OCI-LY1 (cell line): Measurements from ENCODE around the gene PDGFD.

Source experiments
- H2AFZ ChIP-seq: fragments of 200-600 bp; sonication (generic), shearing (Covaris generic); 2 replicates; pipeline ENCODE4 v1.6.0; 2014; ENCODE audit warnings: antibody characterized with exemption, mild to moderate bottlenecking, low read length
- H3F3A ChIP-seq: fragments of 200-600 bp; sonication (generic), shearing (Covaris generic); 2 replicates; pipeline ENCODE4 v1.6.0; 2014; ENCODE audit warnings: mild to moderate bottlenecking, antibody characterized with exemption, low read length, moderate library complexity; ENCODE audit not compliant: insufficient read depth
- H3K27ac ChIP-seq: fragments of 200-600 bp; sonication (generic); 2 replicates; pipeline ENCODE4 v1.5.1; 2014; ENCODE audit warnings: low read length, mixed run types, mild to moderate bottlenecking, low read depth; ENCODE audit not compliant: poor library complexity, severe bottlenecking
- H3K27me3 ChIP-seq: fragments of 200-600 bp; sonication (generic); 2 replicates; pipeline ENCODE4 v1.6.0; 2014; ENCODE audit warnings: antibody characterized with exemption, mild to moderate bottlenecking, low read length, moderate library complexity; ENCODE audit not compliant: insufficient read depth
- H3K36me3 ChIP-seq: fragments of 200-600 bp; sonication (generic); 2 replicates; pipeline ENCODE4 v1.6.1; 2014; ENCODE audit warnings: mild to moderate bottlenecking, antibody characterized with exemption, low read length, moderate library complexity, mixed read lengths; ENCODE audit not compliant: insufficient read depth
- H3K4me1 ChIP-seq: fragments of 200-600 bp; sonication (generic); 2 replicates; pipeline ENCODE4 v1.5.1; 2014; ENCODE audit warnings: mild to moderate bottlenecking, low read length, moderate library complexity; ENCODE audit not compliant: insufficient read depth, severe bottlenecking
- H3K4me2 ChIP-seq: fragments of 200-600 bp; sonication (generic), shearing (Covaris generic); 2 replicates; pipeline ENCODE4 v1.6.1; 2014; ENCODE audit warnings: low read length
- H3K4me3 ChIP-seq: fragments of 200-600 bp; sonication (generic); 2 replicates; pipeline ENCODE4 v1.5.1; 2014; ENCODE audit warnings: low read length, low read depth, mild to moderate bottlenecking, mixed read lengths; ENCODE audit not compliant: poor library complexity, severe bottlenecking
- H3K79me2 ChIP-seq: fragments of 200-600 bp; shearing (Covaris generic); 2 replicates; pipeline ENCODE4 v1.6.1; 2016; ENCODE audit warnings: mixed run types, low read length, mixed read lengths; ENCODE audit not compliant: insufficient read depth
- H3K9ac ChIP-seq: fragments of 200-600 bp; sonication (generic), shearing (Covaris generic); 2 replicates; pipeline ENCODE4 v1.6.1; 2014; ENCODE audit warnings: mild to moderate bottlenecking, low read length, mixed read lengths
- H3K9me2 ChIP-seq: fragments of 200-600 bp; sonication (generic), shearing (Covaris generic); 2 replicates; pipeline ENCODE4 v1.6.1; 2014; ENCODE audit warnings: low read depth, mild to moderate bottlenecking, low read length, mixed read lengths
- H3K9me3 ChIP-seq: fragments of 200-600 bp; shearing (Covaris generic); 2 replicates; pipeline ENCODE4 v1.6.1; 2014; ENCODE audit warnings: low read length, mixed read lengths
- H4K20me1 ChIP-seq: fragments of 200-600 bp; sonication (generic), shearing (Covaris generic); 2 replicates; pipeline ENCODE4 v1.6.0; 2016; ENCODE audit warnings: mild to moderate bottlenecking, low read length; ENCODE audit not compliant: insufficient read depth
- CTCF ChIP-seq: fragments of 200-600 bp; sonication (generic), shearing (Covaris generic); IDR thresholded peaks from 2 replicates; pipeline ENCODE4 v1.5.1; 2017; ENCODE audit warnings: mild to moderate bottlenecking, antibody characterized with exemption, low read length, moderate library complexity, mixed read lengths
- EZH2 ChIP-seq: fragments of 200-600 bp; sonication (generic), shearing (Covaris generic); IDR thresholded peaks from 2 replicates; pipeline ENCODE4 v1.8.0; 2017; ENCODE audit warnings: borderline replicate concordance, mixed run types, mild to moderate bottlenecking, antibody characterized with exemption, low read length, moderate library complexity, mixed read lengths

The PDGFD gene

GRCh38 chr11:103961010-103961409 is 202.9 kb downstream of the PDGFD start:
- H3K36me3 ChIP-seq = no peaks in the 10 kb centered on the region
- H3K9ac ChIP-seq = no peak overlapping the region
- H3K4me2 ChIP-seq = no peak overlapping the region

GRCh38 chr11:103960108-103960507 is 203.8 kb downstream of the PDGFD start:
- Histone ChIP-seq H3K36me3 (no peaks in the 10 kb centered on the region), H3K9me3 (peaks cover 5% of the 10 kb centered on the region; the same call in 1 of the 2 replicates), H3K4me3 (no peak overlapping the region), H3K9ac (peak overlapping the region; percentile 36; the same call in 1 of the 2 replicates), H3K4me1 (peaks cover 26% of the 10 kb centered on the region), H3K9me2 (no peaks in the 10 kb centered on the region), H3K27ac (peak overlapping the region; percentile 88), H3F3A (no peaks in the 10 kb centered on the region), H3K4me2 (peak overlapping the region; percentile 36; the same call in 1 of the 2 replicates), H2AFZ (0 out of 2 replicates have a peak overlapping the region, but pooled peaks have one; percentile 30), H4K20me1 (no peaks in the 10 kb centered on the region), H3K27me3 (no peaks in the 10 kb centered on the region), H3K79me2 (no peaks in the 10 kb centered on the region)
- TF ChIP-seq CTCF (no peak), EZH2 (no peak)

More at GRCh38 chr11:103961010-103961409, 202.9 kb downstream of the PDGFD start:
- no peak overlapping the region for H3K27ac ChIP-seq
- no peaks in the 10 kb centered on the region for H4K20me1 ChIP-seq
- no peak overlapping the region for H2AFZ ChIP-seq
- no peaks in the 10 kb centered on the region for H3F3A ChIP-seq
- H3K27me3 ChIP-seq = no peaks in the 10 kb centered on the region
- no peaks in the 10 kb centered on the region for H3K79me2 ChIP-seq
- no peaks in the 10 kb centered on the region for H3K9me2 ChIP-seq
- no peak overlapping the region for H3K4me3 ChIP-seq
- peaks cover 5% of the 10 kb centered on the region; the same call in 1 of the 2 replicates for H3K9me3 ChIP-seq
- peaks cover 26% of the 10 kb centered on the region for H3K4me1 ChIP-seq
- TF ChIP-seq EZH2 (no peak), CTCF (no peak)

- Histone ChIP-seq H3K9me3 (peaks cover 5% of the 10 kb centered on the region; the same call in 1 of the 2 replicates), H2AFZ (0 out of 2 replicates have a peak overlapping the region, but pooled peaks have one; percentile 30), H3K4me3 (no peak overlapping the region), H3K9ac (peak overlapping the region; percentile 36), H3K4me2 (peak overlapping the region; percentile 36), H3F3A (no peaks in the 10 kb centered on the region), H3K9me2 (no peaks in the 10 kb centered on the region), H3K79me2 (no peaks in the 10 kb centered on the region), H3K27ac (peak overlapping the region; percentile 88), H3K4me1 (peaks cover 26% of the 10 kb centered on the region), H3K27me3 (no peaks in the 10 kb centered on the region), H4K20me1 (no peaks in the 10 kb centered on the region), H3K36me3 (no peaks in the 10 kb centered on the region)
- TF ChIP-seq EZH2 (no peak), CTCF (no peak)
These were observed 204.5 kb downstream of the PDGFD start for GRCh38 chr11:103959279-103959942.
